Thoracic aorta (tissue), 2 donors: ENCODE measurements around the gene LAMB4. TPM values are rescaled to one million over a fixed set of nuclear protein-coding genes. Genes with fewer than 3 reads are reported as not detected.

Source experiments
- ATAC-seq: fragments of 150-250 bp; one replicate; pipeline ENCODE4 v1.8.0; 2017; ENCODE audit warnings: low read depth; ENCODE audit not compliant: insufficient number of reproducible peaks, low FRiP score
- DNase-seq: peaks from one replicate; pipeline ENCODE4 v3.0.0-alpha.2; 2020; ENCODE audit warnings: low spot score
- H3K27ac ChIP-seq, 2 donors: fragments of 200-600 bp; sonication (generic); 1 replicate in 1 of 2; 2 replicates in 1 of 2; pipeline ENCODE4 v1.5.1; 2016; ENCODE audit warnings: mild to moderate bottlenecking in 2 of 2, moderate library complexity in 2 of 2
- H3K27me3 ChIP-seq: fragments of 200-600 bp; sonication (generic); replicated peaks from 2 replicates; pipeline ENCODE4 v1.6.0; 2016; ENCODE audit warnings: mild to moderate bottlenecking; ENCODE audit not compliant: insufficient read depth
- H3K36me3 ChIP-seq: fragments of 200-600 bp; sonication (generic); one replicate; pipeline ENCODE4 v1.5.1; 2016
- H3K4me1 ChIP-seq, 2 donors: fragments of 200-600 bp; sonication (generic); 1 replicate in 1 of 2; 2 replicates in 1 of 2; pipeline versions ENCODE4 v1.5.1 to v1.6.0; 2016; ENCODE audit warnings: low read depth in 2 of 2, mild to moderate bottlenecking in 1 of 2; ENCODE audit not compliant: control insufficient read depth in 1 of 2
- H3K4me3 ChIP-seq: fragments of 200-600 bp; sonication (generic); 2 replicates; pipeline ENCODE4 v1.5.1; 2016; ENCODE audit warnings: mild to moderate bottlenecking
- H3K9me3 ChIP-seq: fragments of 200-600 bp; sonication (generic); 2 replicates; pipeline ENCODE4 v1.5.1; 2016
- total RNA-seq, 2 donors: library from RNA; depleted of rRNA; stranded (reverse); fragments of >200 nt; gene quantifications; one replicate each; pipeline versions ENCODE4 v1.1.0 to v1.2.3, GENCODE V29; 2016
- TF ChIP-seq, protein P1 (sequence below): fragments of 200-600 bp; sonication (generic); IDR thresholded peaks from one replicate; pipeline ENCODE4 v1.5.1; 2019; ENCODE audit warnings: antibody characterized with exemption

Gene LAMB4
- total RNA-seq, 2 donors from 2014 or later, result 0.14 TPM; not detected in 1

DNA sequence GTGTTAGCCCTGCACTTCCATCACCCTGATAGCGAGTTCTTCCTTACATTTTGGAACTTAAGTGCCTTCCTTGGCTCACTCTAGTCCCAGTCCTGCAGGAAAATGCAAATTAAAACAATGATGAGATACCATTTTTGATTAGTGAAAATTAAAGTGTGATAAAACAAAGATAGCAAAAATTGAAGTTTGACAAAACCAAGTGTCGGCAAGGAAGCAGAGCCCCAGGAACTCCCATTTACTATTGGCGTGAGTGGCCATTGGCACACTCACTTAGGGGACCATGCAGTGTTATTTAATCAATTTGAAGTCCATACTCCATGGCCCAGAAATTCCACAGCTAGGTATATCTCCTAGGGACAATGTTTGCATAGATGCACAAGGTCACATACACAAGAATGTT lies 28.4 kb downstream of the LAMB4 start:
- Histone ChIP-seq H3K4me3 (no peak overlapping the region), H3K36me3 (no peaks in the 10 kb centered on the region), H3K9me3 (no peaks in the 10 kb centered on the region), H3K27me3 (no peaks in the 10 kb centered on the region), H3K27ac (no peak overlapping the region), H3K4me1 (no peaks in the 10 kb centered on the region)
- ATAC-seq, result no peak
- no peak for DNase-seq
- TF ChIP-seq, protein P1, sequence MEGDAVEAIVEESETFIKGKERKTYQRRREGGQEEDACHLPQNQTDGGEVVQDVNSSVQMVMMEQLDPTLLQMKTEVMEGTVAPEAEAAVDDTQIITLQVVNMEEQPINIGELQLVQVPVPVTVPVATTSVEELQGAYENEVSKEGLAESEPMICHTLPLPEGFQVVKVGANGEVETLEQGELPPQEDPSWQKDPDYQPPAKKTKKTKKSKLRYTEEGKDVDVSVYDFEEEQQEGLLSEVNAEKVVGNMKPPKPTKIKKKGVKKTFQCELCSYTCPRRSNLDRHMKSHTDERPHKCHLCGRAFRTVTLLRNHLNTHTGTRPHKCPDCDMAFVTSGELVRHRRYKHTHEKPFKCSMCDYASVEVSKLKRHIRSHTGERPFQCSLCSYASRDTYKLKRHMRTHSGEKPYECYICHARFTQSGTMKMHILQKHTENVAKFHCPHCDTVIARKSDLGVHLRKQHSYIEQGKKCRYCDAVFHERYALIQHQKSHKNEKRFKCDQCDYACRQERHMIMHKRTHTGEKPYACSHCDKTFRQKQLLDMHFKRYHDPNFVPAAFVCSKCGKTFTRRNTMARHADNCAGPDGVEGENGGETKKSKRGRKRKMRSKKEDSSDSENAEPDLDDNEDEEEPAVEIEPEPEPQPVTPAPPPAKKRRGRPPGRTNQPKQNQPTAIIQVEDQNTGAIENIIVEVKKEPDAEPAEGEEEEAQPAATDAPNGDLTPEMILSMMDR, result no peak

DNA sequence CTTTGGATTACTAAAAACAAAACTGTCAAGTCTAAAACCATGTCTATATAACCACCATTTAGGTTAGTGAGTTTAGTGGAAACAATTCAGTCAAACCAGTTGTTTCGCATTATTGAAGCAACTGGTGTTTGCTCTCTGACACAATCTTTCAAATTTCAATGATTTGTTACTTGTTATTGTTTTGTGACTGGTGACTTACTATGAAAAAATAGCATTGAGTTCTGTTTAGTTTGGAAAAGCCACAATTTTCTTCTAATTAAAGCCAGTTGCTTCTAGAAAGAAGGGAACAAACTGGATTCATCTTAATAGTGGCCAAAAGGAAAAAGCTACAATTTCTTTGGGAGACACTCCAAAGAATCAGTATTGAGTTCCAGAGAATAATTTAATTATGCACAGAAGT lies 30.4 kb downstream of the LAMB4 start:
- H3K27ac ChIP-seq, result no peak overlapping the region
- H3K36me3 ChIP-seq, result no peaks in the 10 kb centered on the region
- H3K27me3 ChIP-seq, result no peaks in the 10 kb centered on the region
- TF ChIP-seq, protein P1, result no peak
- H3K4me1 ChIP-seq, result peaks cover 0 to 10% of the 10 kb centered on the region in 2 donors
- no peak for ATAC-seq
- H3K9me3 ChIP-seq, result no peaks in the 10 kb centered on the region
- no peak for DNase-seq
- H3K4me3 ChIP-seq, result no peak overlapping the region

DNA sequence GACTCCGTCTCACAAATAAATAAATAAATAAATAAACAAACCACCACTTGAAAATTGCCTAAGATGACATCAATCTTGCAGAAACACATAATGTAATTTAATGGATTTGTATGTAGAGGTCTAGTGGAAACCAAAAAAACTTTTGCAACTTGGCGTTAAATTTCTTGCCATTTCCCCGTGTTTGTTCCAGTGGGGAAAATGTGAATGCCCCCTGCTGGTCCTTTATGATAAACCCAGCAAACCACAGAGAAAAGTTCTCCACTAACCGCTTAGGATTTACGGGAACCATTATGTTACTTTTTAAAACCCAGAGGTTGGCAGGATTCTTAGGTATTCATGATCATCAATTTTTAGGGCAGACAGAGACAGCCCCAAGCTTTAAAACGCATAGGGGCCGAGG lies 32.5 kb downstream of the LAMB4 start:
- Histone ChIP-seq H3K27ac (no peak overlapping the region), H3K9me3 (no peaks in the 10 kb centered on the region), H3K4me3 (no peak overlapping the region), H3K27me3 (no peaks in the 10 kb centered on the region), H3K36me3 (no peaks in the 10 kb centered on the region), H3K4me1 (peaks cover 2 to 20% of the 10 kb centered on the region in 2 donors)
- no peak for DNase-seq
- TF ChIP-seq, protein P1, result peak; percentile 24
- ATAC-seq, result no peak

DNA sequence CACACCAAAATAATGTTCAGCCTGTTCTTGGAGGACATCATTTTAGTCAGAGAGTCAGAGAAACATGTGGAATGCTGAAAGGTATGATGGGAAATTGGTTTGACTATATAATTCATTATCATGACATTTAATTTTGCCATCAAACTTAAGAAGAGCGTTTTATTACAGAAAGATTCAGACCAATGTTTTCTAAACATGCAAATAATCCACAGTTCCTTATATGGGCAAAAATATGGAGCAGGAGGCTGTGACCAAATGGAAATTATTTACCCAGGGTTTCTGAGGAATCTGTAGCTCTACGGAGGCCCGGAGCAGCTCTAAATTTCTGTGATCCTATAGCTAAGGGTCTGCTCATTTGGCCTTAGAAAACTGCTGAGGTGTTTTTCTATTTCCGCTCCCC lies 33.2 kb downstream of the LAMB4 start:
- Histone ChIP-seq H3K27ac (no peak overlapping the region), H3K9me3 (no peaks in the 10 kb centered on the region), H3K27me3 (no peaks in the 10 kb centered on the region), H3K4me3 (no peak overlapping the region), H3K36me3 (no peaks in the 10 kb centered on the region), H3K4me1 (peaks cover 2 to 20% of the 10 kb centered on the region in 2 donors)
- TF ChIP-seq, protein P1, result no peak
- DNase-seq (no peak), ATAC-seq (no peak)

DNA sequence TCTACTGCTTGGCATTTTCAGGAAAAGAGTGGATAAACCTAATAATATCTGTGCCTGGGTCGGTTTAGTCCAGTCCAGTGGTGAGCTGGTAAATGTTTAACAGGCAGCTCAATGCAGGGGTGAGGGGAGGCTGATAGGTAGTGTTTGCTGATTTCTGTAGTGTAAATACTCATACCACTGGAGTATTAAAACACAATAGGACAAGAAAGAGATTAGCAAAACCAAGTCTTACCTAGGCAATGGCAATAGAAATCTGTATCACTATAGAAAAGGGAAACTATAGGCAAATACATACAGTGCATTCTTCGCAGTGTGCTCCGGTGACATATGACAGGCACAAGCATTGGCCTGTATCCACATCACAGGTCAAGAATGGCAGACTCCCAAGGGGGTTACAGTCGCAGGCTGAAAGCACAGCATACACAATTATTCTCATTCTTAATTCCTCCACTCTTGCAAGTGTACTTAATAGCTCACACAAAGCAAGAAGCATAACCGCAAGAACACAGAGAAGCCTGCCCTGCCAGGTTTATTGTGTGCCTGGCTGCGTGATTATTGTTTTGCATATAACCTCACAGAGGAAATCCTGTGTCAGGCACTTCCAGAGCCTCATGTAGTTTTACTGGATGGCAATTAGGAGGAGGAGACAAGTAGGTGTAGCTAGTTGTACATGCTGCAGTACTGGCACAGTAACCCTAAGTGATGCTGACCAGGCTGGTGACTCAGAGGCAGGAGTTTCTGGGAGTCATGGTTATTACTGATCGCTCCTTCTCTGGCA lies 35.0 kb downstream of the LAMB4 start:
- Histone ChIP-seq H3K9me3 (no peaks in the 10 kb centered on the region), H3K4me1 (peaks cover 2 to 20% of the 10 kb centered on the region in 2 donors), H3K27me3 (no peaks in the 10 kb centered on the region), H3K36me3 (no peaks in the 10 kb centered on the region), H3K27ac (no peak overlapping the region), H3K4me3 (no peak overlapping the region)
- DNase-seq (peak; percentile 31), ATAC-seq (peak; percentile 41)
- TF ChIP-seq, protein P1, result no peak
